Muscle of leg (tissue), 11 donors: ENCODE data around the gene ZFYVE1. TPM values are rescaled to one million over a fixed set of nuclear protein-coding genes. Genes with fewer than 3 reads are reported as not detected.
A peak's percentile ranks its signal among the peaks of the same experiment; 100 is the strongest.
"Not testable (repeated sequence)": the region's sequence is repeated elsewhere in the genome, so short reads cannot be mapped to it uniquely, and the experiment has no call there.

Source experiments
- DNase-seq: peaks from one replicate; pipeline ENCODE4 v3.0.0; 2013
- H3K27ac ChIP-seq: one replicate; pipeline ENCODE4 v1.5.1; 2013; ENCODE audit warnings: mild to moderate bottlenecking, low read length, control low read depth
- H3K27me3 ChIP-seq: one replicate; pipeline ENCODE4 v1.6.1; 2013; ENCODE audit warnings: low read length; ENCODE audit not compliant: control insufficient read depth, insufficient read depth
- H3K36me3 ChIP-seq: one replicate; pipeline ENCODE4 v1.6.1; 2013; ENCODE audit warnings: low read length; ENCODE audit not compliant: control insufficient read depth, insufficient read depth
- H3K4me1 ChIP-seq: one replicate; pipeline ENCODE4 v1.6.1; 2013; ENCODE audit warnings: low read length; ENCODE audit not compliant: control insufficient read depth, insufficient read depth
- H3K4me3 ChIP-seq: one replicate; pipeline ENCODE4 v1.5.1; 2013; ENCODE audit warnings: low read length, control low read depth
- H3K9me3 ChIP-seq: replicated peaks from 2 replicates; pipeline ENCODE4 v1.6.1; 2013; ENCODE audit warnings: low read depth, low read length; ENCODE audit not compliant: control insufficient read depth
- WGBS: methylation state at CpG from one replicate; pipeline ENCODE4 v1.1.5; 2013; ENCODE audit warnings: missing lambda C conversion rate; ENCODE audit not compliant: insufficient coverage; 5-methylcytosine and 5-hydroxymethylcytosine counted together
- polyA plus RNA-seq, 8 donors: library from polyadenylated mRNA; unstranded; fragments of 120-200 nt; gene quantifications; one replicate each; pipeline versions ENCODE4 v1.2.1 to v1.2.3, GENCODE V29; 2013; ENCODE audit warnings: inconsistent platforms in 1 of 8, low replicate concordance in 1 of 8; ENCODE audit not compliant: insufficient read length in 8 of 8, insufficient read depth in 1 of 8
- total RNA-seq: library from RNA; stranded (reverse); fragments of 120-200 nt; gene quantifications from one replicate; pipeline ENCODE4 v1.2.4, GENCODE V29; 2013

Gene ZFYVE1
- total and polyA plus RNA-seq, 9 donors = 8.4 to 15.3 (median 12.6) TPM

DNA sequence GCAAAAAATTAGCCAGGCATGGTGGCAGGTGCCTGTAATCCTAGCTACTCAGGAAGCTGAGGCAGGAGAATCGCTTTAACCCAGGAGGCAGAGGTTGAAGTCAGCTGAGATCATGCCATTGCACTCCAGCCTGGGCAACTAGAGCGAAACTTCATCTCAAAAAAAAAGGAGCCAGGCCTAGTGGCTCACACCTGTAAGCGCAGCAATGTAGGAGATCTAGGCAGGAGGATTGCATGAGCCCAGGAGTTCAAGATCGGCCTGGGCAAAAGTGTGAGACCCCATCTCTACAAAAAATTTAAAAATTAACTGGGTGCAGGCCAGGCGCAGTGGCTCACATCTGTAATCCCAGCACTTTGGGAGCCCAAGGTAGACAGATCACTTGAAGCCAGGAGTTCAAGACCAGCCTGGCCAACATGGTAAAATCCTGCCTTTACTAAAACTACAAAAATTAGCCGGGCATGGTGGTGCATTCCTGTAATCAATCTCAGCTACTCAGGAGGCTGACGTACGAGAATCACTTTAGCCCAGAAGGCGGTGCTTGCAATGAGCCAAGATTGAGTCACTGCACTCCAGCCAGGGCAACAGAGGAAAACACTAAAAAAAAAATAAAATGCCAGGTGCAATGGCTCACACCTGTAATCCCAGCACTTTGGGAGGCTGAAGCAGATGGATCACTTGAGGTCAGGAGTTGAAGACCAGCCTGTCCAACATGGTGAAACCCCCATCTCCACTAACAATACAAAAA, 10.0 kb upstream of the ZFYVE1 start:
- not testable (repeated sequence) for H3K9me3 ChIP-seq, H3K36me3 ChIP-seq, H3K27ac ChIP-seq, DNase-seq, H3K4me3 ChIP-seq, H3K4me1 ChIP-seq, H3K27me3 ChIP-seq
- 80% methylated on average over 6 of the region's 9 CpGs for WGBS

- Histone ChIP-seq H3K4me3 (no peak overlapping the region), H3K27ac (no peak overlapping the region), H3K4me1 (peaks cover 3% of the 10 kb centered on the region), H3K9me3 (no peaks in the 10 kb centered on the region), H3K27me3 (no peaks in the 10 kb centered on the region), H3K36me3 (peaks cover 12% of the 10 kb centered on the region)
- DNase-seq = no peak
Measured at GRCh38 chr14:73027984-73028383, 1.1 kb upstream of the ZFYVE1 start.

- DNase-seq = no peak
- WGBS = no CpG with 5 or more reads among the region's 3 CpGs
- H3K27me3 ChIP-seq = no peaks in the 10 kb centered on the region
- peaks cover 14% of the 10 kb centered on the region for H3K36me3 ChIP-seq
- peaks cover 3% of the 10 kb centered on the region for H3K4me1 ChIP-seq
- no peak overlapping the region for H3K27ac ChIP-seq
- no peaks in the 10 kb centered on the region for H3K9me3 ChIP-seq
- peak overlapping the region; percentile 73 for H3K4me3 ChIP-seq
Measured at GRCh38 chr14:73027546-73027945, 640 bp upstream of the ZFYVE1 start.

- Histone ChIP-seq H3K4me1 (peaks cover 3% of the 10 kb centered on the region), H3K27me3 (no peaks in the 10 kb centered on the region), H3K36me3 (peaks cover 14% of the 10 kb centered on the region), H3K4me3 (peak overlapping the region; percentile 73), H3K27ac (peak overlapping the region; percentile 77), H3K9me3 (no peaks in the 10 kb centered on the region)
- DNase-seq = no peak
- 10% methylated on average over 5 of the region's 21 CpGs for WGBS
Measured at GRCh38 chr14:73026243-73026844, 562 bp downstream of the ZFYVE1 start.

GRCh38 chr14:73025544-73025943, 1.4 kb downstream of the ZFYVE1 start:
- H3K27me3 ChIP-seq = no peaks in the 10 kb centered on the region
- no peak overlapping the region for H3K27ac ChIP-seq
- H3K9me3 ChIP-seq = no peaks in the 10 kb centered on the region
- H3K4me3 ChIP-seq = no peak overlapping the region
- H3K36me3 ChIP-seq = peaks cover 20% of the 10 kb centered on the region
- DNase-seq = no peak
- WGBS = 80% methylated on average over 1 of the region's 3 CpGs
- peaks cover 3% of the 10 kb centered on the region for H3K4me1 ChIP-seq

GRCh38 chr14:73022051-73022450, 4.9 kb downstream of the ZFYVE1 start:
- no peak for DNase-seq
- Histone ChIP-seq H3K4me3 (no peak overlapping the region), H3K9me3 (no peaks in the 10 kb centered on the region), H3K27me3 (no peaks in the 10 kb centered on the region), H3K4me1 (peaks cover 3% of the 10 kb centered on the region), H3K27ac (no peak overlapping the region), H3K36me3 (peaks cover 35% of the 10 kb centered on the region)
- WGBS = no CpG with 5 or more reads among the region's 4 CpGs

- not testable (repeated sequence) for DNase-seq, H3K4me3 ChIP-seq, H3K27ac ChIP-seq, H3K9me3 ChIP-seq, H3K27me3 ChIP-seq, H3K4me1 ChIP-seq
- H3K36me3 ChIP-seq = peaks cover 20% of the 10 kb centered on the region
- 98% methylated on average over 8 of the region's 10 CpGs for WGBS
Measured at GRCh38 chr14:73016011-73016410, 10.9 kb downstream of the ZFYVE1 start.

DNA sequence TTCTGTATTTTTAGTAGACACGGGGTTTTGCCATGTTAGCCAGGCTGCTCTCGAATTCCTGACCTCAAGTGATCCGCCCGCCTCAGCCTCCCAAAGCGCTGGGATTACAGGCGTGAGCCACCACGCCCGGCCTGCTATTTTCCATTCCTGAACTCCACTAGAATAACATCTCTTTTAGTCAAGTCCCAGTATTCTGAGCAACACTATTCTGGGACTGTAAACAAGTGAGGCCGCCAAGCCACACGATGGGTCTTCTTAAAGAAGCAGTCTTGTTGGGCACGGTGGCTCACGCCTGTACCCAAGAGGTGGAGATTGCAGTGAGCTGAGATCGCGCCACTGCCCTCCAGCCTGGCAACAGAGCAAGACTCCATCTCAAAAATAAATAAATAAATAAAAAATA, 11.4 kb downstream of the ZFYVE1 start:
- H3K36me3 ChIP-seq = peaks cover 15% of the 10 kb centered on the region
- DNase-seq, H3K4me1 ChIP-seq, H3K4me3 ChIP-seq, H3K27ac ChIP-seq, H3K9me3 ChIP-seq, H3K27me3 ChIP-seq: not testable (repeated sequence)
- 94% methylated on average over 11 of the region's 14 CpGs for WGBS

- DNase-seq = no peak
- Histone ChIP-seq H3K27me3 (no peaks in the 10 kb centered on the region), H3K27ac (no peak overlapping the region), H3K9me3 (no peaks in the 10 kb centered on the region), H3K36me3 (peaks cover 19% of the 10 kb centered on the region), H3K4me3 (no peak overlapping the region), H3K4me1 (no peaks in the 10 kb centered on the region)
- no CpG with 5 or more reads among the region's 2 CpGs for WGBS
Measured at GRCh38 chr14:73014105-73014504, 12.8 kb downstream of the ZFYVE1 start.

- Histone ChIP-seq H3K36me3 (peaks cover 11% of the 10 kb centered on the region), H3K4me1 (peaks cover 10% of the 10 kb centered on the region)
- WGBS = no CpG with 5 or more reads among the region's 7 CpGs
- H3K4me3 ChIP-seq, H3K27me3 ChIP-seq, H3K9me3 ChIP-seq, H3K27ac ChIP-seq, DNase-seq: not testable (repeated sequence)
Measured at GRCh38 chr14:73011189-73011588, 15.7 kb downstream of the ZFYVE1 start.
